Measurements from ENCODE around the gene GPR152.

The GPR152 gene

GRCh38 chr11:67497656-67498291 lies 45.2 kb upstream of the GPR152 start:
- Histone ChIP-seq H3K27ac (no peak overlapping the region), H3K36me3 (peaks cover 53 to 96% (median 86%) of the 10 kb centered on the region in 11 experiments)

DNA sequence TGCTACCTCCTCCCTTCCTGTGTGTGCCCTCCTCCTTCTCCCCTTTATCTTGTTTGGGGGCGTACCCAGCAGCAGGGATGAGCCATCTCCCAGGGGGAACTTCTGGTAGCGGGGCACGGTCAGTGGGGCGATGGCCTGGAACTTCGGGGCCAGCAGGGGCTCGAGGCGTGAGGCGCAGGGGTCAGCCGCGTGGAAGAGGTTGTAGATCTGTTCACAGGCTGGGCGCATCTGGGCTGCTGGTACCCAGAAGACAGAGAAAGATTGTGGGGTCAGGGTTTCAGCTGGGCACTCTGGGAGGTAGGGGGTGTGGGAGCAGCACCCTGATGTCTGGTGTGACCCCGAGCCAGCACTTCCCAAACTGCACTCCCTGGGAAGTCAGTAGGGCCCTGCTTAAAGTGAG lies 43.6 kb upstream of the GPR152 start:
- H3K27ac ChIP-seq = no peak overlapping the region
- no peak overlapping the region for H3K4me3 ChIP-seq
- peaks cover 0 to 7% (median 0%) of the 10 kb centered on the region in 11 experiments; a peak in 1 of 22 replicates for H3K9me3 ChIP-seq (replicated peaks in 1 of 11)
- peaks cover 11 to 23% (median 12%) of the 10 kb centered on the region in 10 experiments; a peak in 19 of 20 replicates for H3K4me1 ChIP-seq
- H3K9ac ChIP-seq = peak overlapping the region in 1 of 11 experiments; percentile 23; a peak in 1 of 22 replicates
- H3K4me2 ChIP-seq = no peak overlapping the region
- TF ChIP-seq Cebpa-rat (IDR thresholded peaks at IDR 0.05) = no peak
- no peaks in the 10 kb centered on the region for H3K27me3 ChIP-seq
- peaks cover 0 to 86% (median 20%) of the 10 kb centered on the region in 11 experiments; a peak in 17 of 22 replicates for H4K20me1 ChIP-seq
- H3K36me3 ChIP-seq = peaks cover 54 to 96% (median 88%) of the 10 kb centered on the region in 11 experiments

More at GRCh38 chr11:67497656-67498291, 45.2 kb upstream of the GPR152 start:
- Histone ChIP-seq H3K27me3 (no peaks in the 10 kb centered on the region), H3K4me1 (peaks cover 22 to 40% (median 28%) of the 10 kb centered on the region in 10 experiments), H3K9ac (peak overlapping the region in 3 of 11 experiments; percentile 13 to 32 (median 20); a peak in 1 of 22 replicates), H3K4me3 (no peak overlapping the region), H3K9me3 (replicated peaks in 1 of 11) (peaks cover 0 to 7% (median 0%) of the 10 kb centered on the region in 11 experiments; a peak in 1 of 22 replicates), H4K20me1 (peaks cover 8 to 86% (median 18%) of the 10 kb centered on the region in 11 experiments; a peak in 19 of 22 replicates), H3K4me2 (no peak overlapping the region)
- TF ChIP-seq Cebpa-rat (IDR thresholded peaks at IDR 0.05) = no peak

DNA sequence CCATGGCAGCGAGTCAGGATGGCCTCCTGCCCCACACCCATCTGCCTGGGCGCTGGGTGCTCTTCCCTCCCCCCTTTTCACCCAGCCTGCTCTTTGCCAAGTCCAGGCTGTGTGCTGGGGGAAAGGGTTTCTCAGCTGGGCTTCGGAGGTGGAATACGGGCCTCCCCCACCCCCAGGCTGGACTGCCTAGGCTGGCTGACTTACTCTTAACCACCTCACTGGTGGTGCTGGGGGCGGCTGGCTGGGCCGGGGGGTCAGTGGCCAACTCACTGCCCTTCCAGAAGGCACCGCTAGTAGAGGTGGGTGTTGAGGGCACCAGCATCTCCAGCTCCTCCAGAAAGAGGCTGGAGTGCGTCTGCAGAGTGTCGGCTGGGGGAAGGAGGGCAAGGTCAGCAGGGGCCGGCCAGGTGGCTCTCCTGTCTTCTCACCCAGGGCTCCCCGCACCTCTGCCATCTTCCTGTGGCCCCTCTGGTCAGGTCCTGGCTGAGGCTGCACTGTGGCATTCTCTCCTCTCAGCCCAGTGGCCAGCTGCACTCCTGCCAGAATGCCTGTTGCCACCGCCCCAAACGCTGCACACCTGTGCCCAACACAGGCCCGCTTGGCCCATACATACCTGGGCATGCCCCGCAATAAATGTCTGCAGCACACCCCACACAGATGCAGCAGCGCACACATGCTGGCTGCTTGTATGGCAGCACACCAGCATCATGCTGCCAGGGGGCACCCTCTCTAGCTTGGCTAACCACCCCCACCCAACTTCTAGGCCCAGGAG lies 42.9 kb upstream of the GPR152 start:
- Histone ChIP-seq H3K4me1 (peaks cover 4 to 17% (median 5%) of the 10 kb centered on the region in 10 experiments; a peak in 19 of 20 replicates), H3K36me3 (peaks cover 58 to 97% (median 89%) of the 10 kb centered on the region in 11 experiments), H3K4me2 (no peak overlapping the region)

DNA sequence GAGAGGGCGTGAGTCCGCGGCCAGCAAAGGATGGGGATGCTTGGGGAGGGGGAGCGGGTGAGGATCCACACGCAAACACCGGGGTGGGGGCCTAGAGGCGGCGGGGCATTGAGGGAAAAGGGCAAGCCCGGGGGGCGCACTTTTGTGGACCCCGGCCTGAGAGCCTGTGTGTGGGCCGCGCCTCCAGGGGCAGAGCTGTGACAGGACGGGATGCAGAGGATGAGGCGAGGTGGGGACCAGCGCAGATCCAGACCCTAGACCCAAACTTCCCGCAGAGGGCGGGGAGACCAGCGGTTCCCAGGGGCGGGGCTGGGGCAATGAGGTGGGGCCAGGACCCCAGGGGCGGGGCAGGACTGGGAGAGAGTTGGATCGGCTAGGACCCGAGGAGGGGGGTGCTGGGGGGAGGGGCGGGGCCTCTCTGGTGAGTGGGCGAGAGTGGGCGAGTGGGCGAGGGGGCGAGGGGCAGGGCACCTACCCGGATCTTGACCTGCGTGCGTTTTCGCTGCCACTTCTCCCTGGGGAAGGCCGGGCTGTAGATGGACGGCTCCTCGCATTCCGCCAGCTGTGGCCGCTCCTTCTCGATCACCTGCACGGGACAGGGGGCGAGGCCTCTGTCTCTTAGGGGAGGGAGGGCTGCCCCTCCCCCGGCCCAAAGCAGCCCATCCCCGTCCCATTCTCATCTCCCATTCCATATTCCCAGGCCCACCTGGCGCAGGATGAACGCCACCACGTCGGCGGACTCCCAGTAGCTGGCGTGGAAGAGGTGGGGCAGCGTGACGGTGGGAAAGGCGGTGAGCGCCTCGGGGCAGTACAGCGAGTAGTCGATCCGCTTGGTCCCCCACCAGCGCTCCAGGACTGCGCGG lies 42.1 kb upstream of the GPR152 start:
- no peak overlapping the region for H3K27ac ChIP-seq
- H3K4me3 ChIP-seq = no peak overlapping the region
- no peak overlapping the region for H3K9ac ChIP-seq
- H3K27me3 ChIP-seq = no peaks in the 10 kb centered on the region
- peaks cover 0 to under 1% (median 0%) of the 10 kb centered on the region in 11 experiments; a peak in 1 of 22 replicates for H3K9me3 ChIP-seq (replicated peaks in 1 of 11)
- peaks cover 0 to 11% (median 0%) of the 10 kb centered on the region in 10 experiments; a peak in 4 of 20 replicates for H3K4me1 ChIP-seq
- H4K20me1 ChIP-seq = peaks cover 0 to 92% (median 34%) of the 10 kb centered on the region in 11 experiments; a peak in 19 of 22 replicates
- peaks cover 59 to 97% (median 89%) of the 10 kb centered on the region in 11 experiments for H3K36me3 ChIP-seq
- TF ChIP-seq Cebpa-rat (IDR thresholded peaks at IDR 0.05) = no peak
- no peak overlapping the region for H3K4me2 ChIP-seq

More for the DNA sequence above, 42.9 kb upstream of the GPR152 start:
- Histone ChIP-seq H3K9me3 (replicated peaks in 1 of 11) (peaks cover 0 to 7% (median 0%) of the 10 kb centered on the region in 11 experiments; a peak in 1 of 22 replicates), H3K4me3 (no peak overlapping the region), H3K27ac (no peak overlapping the region), H4K20me1 (peaks cover 0 to 92% (median 26%) of the 10 kb centered on the region in 11 experiments; a peak in 18 of 22 replicates), H3K9ac (peak overlapping the region in 2 of 11 experiments; percentile 23 to 29; a peak in 1 of 22 replicates), H3K27me3 (no peaks in the 10 kb centered on the region)
- no peak for TF ChIP-seq Cebpa-rat (IDR thresholded peaks at IDR 0.05)

DNA sequence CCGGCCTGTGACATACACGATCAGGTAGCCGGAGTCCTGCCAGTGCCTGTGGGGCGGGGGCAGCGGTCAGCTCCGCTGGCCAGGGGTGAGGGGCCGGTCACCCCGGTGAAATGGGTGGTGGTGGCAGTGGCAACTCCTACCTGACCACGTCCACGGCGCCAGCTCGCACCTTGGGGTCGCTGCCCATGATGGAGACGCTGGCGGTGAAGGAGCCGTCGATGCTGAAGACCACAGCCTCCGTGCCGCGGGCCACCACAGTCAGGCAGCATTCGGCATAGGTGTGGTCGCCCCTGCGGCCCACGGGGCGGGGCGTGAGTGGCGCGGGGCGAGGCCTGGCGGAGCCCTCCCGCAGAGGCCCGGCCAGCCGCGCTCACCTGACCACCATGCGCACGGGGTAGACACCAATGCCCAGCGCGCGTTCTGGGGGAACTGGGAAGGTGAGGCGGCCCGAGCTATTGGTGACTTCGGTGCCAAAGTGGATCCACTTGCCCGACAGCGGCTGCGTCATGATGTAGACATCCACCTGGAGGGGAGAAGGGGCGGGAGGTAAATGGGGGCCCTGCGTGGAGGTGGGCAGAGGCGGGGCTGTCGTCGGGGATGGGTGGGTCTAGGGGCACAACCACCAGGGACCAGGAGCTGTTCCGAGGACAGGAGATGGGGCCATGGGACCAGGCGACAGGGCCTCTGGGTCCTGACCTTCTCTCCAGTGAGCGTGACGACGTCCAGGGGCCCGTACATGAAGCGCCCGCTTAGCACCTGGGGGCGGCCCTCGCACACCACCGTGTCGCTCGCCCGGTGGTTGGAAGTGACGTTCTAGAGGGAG lies 41.2 kb upstream of the GPR152 start:
- no peak overlapping the region for H3K4me2 ChIP-seq
- H3K27me3 ChIP-seq = no peaks in the 10 kb centered on the region
- no peak overlapping the region for H3K4me3 ChIP-seq
- no peak overlapping the region for H3K27ac ChIP-seq
- H3K36me3 ChIP-seq = peaks cover 67 to 98% (median 93%) of the 10 kb centered on the region in 11 experiments
- no peak overlapping the region for H3K9ac ChIP-seq
- peaks cover 0 to 11% (median 0%) of the 10 kb centered on the region in 10 experiments; a peak in 4 of 20 replicates for H3K4me1 ChIP-seq
- H4K20me1 ChIP-seq = peaks cover 0 to 98% (median 43%) of the 10 kb centered on the region in 11 experiments; a peak in 20 of 22 replicates
- no peaks in the 10 kb centered on the region for H3K9me3 ChIP-seq (replicated peaks in 1 of 11)
- TF ChIP-seq Cebpa-rat (IDR thresholded peaks at IDR 0.05) = no peak

DNA sequence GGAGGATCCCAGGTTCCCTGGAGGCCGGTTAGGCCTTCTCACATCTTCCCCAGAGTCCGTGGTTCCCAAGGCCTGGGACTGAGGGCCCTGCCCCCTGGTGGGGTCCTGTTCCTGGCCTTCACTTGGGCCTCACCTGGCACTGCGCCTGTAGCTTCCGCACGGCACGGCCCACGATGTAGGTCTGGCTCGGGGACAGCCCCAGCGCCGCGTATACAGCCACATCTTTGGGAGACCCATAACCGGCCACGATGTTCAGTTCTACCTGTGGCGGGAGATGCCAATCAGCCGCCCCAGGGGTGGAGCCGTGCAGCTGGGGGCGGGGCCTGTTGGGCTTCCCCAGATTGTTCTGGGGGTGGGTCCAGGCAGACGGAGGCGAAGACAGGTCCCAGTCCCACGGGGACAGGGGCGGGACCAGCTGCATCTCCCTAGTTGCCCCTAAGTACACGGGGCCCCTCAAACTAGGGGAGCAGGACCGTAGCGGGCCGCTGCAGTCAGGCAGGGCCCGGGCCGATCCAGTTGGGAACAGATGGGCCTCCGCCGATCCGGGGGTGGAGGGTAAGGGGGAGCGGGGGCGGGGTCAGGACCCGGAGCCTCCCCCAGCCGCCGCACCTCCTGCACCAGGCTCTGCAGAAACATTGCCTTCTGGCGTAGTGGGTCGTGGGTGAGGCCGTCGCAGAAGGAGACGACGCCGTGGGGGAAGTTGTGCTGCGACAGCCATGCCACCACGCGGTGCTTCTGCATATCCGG lies 40.4 kb upstream of the GPR152 start:
- H3K27me3 ChIP-seq = no peaks in the 10 kb centered on the region
- no peaks in the 10 kb centered on the region for H3K9me3 ChIP-seq (replicated peaks in 1 of 11)
- H3K4me2 ChIP-seq = no peak overlapping the region
- no peak for TF ChIP-seq Cebpa-rat (IDR thresholded peaks at IDR 0.05)
- peaks cover 68 to 98% (median 93%) of the 10 kb centered on the region in 11 experiments for H3K36me3 ChIP-seq
- H3K4me1 ChIP-seq = peaks cover 0 to 11% (median 0%) of the 10 kb centered on the region in 10 experiments; a peak in 4 of 20 replicates
- H3K9ac ChIP-seq = no peak overlapping the region
- H4K20me1 ChIP-seq = peaks cover 0 to 98% (median 50%) of the 10 kb centered on the region in 11 experiments; a peak in 20 of 22 replicates
- no peak overlapping the region for H3K4me3 ChIP-seq
- no peak overlapping the region for H3K27ac ChIP-seq

DNA sequence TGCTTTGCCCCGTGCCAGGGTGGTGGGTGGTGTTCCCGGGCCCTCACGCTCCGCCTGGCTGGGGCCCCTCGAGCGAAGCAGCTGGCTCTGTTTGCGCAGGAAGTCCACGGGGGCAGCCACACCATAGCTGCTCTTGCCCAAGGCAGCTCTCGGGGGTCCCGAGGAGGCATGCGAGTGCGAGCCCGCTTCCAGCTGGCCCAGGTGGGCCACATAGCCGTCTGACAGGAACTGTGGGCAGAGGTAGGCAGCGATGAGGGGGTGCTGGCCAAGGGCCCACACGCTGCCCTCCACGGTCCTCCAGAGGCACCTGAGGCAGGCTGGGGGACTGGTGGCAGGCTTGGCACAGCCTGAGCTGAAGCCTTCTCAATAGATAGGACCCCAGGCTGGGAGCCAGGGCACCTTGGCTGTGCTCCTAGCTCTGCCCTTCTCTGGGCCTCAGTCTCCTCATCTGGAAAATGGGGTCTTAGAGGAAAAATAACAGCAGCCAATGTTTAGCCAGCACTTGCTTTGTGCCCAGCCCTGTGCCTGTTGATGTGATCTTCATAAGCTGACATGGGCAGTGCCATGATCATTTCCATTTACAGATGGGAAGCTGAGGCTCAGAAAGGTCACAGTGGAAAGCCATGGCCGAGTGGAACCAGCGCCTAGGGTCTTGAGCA lies 39.7 kb upstream of the GPR152 start:
- H3K4me1 ChIP-seq = peaks cover 0 to 8% (median 0%) of the 10 kb centered on the region in 10 experiments; a peak in 5 of 20 replicates
- no peak overlapping the region for H3K4me2 ChIP-seq
- no peak overlapping the region for H3K4me3 ChIP-seq
- H3K36me3 ChIP-seq = peaks cover 76 to 98% (median 93%) of the 10 kb centered on the region in 11 experiments
- H3K9ac ChIP-seq = no peak overlapping the region
- H4K20me1 ChIP-seq = peaks cover 5 to 98% (median 57%) of the 10 kb centered on the region in 11 experiments; a peak in 20 of 22 replicates
- H3K9me3 ChIP-seq (replicated peaks in 1 of 11) = no peaks in the 10 kb centered on the region
- H3K27ac ChIP-seq = peak overlapping the region in 1 of 11 experiments; percentile 14; a peak in 1 of 22 replicates
- no peaks in the 10 kb centered on the region for H3K27me3 ChIP-seq
- TF ChIP-seq Cebpa-rat (IDR thresholded peaks at IDR 0.05) = no peak

Data from BLaER1 treated with 17β-estradiol and CSF1 and Interleukin-3, amounts not matched to agents 10 nM and 100 nM (cell line).